SJCRH30 (cell line): ENCODE measurements around the gene ZNRF2. TPM values are rescaled to one million over a fixed set of nuclear protein-coding genes. Genes with fewer than 3 reads are reported as not detected.

Source experiments
- DNase-seq, 2 experiments: peaks; one replicate each; pipeline ENCODE4 v3.0.0-alpha.2; 2015 to 2020
- H3K27ac ChIP-seq: fragments of 250-450 bp; sonication (Bioruptor Pico); 2 replicates; pipeline ENCODE4 v1.5.1; 2020; ENCODE audit warnings: mild to moderate bottlenecking, moderate library complexity
- H3K27me3 ChIP-seq: fragments of 250-450 bp; sonication (Bioruptor Pico); 2 replicates; pipeline ENCODE4 v1.5.1; 2020; ENCODE audit warnings: mild to moderate bottlenecking, moderate library complexity
- H3K36me3 ChIP-seq: fragments of 250-450 bp; sonication (Bioruptor Pico); 2 replicates; pipeline ENCODE4 v1.5.1; 2020; ENCODE audit warnings: mild to moderate bottlenecking, moderate library complexity
- H3K4me1 ChIP-seq: fragments of 250-450 bp; sonication (Bioruptor Pico); 2 replicates; pipeline ENCODE4 v1.5.1; 2020; ENCODE audit warnings: mild to moderate bottlenecking, moderate library complexity
- H3K4me3 ChIP-seq: fragments of 250-450 bp; sonication (Bioruptor Pico); 2 replicates; pipeline ENCODE4 v1.5.1; 2020; ENCODE audit warnings: mild to moderate bottlenecking, moderate library complexity
- H3K9me3 ChIP-seq: fragments of 250-450 bp; sonication (Bioruptor Pico); replicated peaks from 2 replicates; pipeline ENCODE4 v1.5.1; 2020; ENCODE audit warnings: mild to moderate bottlenecking, moderate library complexity
- total RNA-seq: library from RNA; depleted of rRNA; stranded (reverse); fragments of >200 nt; shearing (Covaris generic); gene quantifications from 2 replicates; pipeline ENCODE4 v1.2.3, GENCODE V29; 2014

Gene ZNRF2
- total RNA-seq, 1 experiment from 2014 or later: 35.2 TPM

GRCh38 chr7:30331338-30331737, 46.9 kb downstream of the ZNRF2 start:
- Histone ChIP-seq H3K27me3 (no peaks in the 10 kb centered on the region), H3K27ac (no peak overlapping the region), H3K4me1 (peaks cover 8% of the 10 kb centered on the region; the same call in 1 of the 2 replicates), H3K4me3 (no peak overlapping the region), H3K9me3 (no peaks in the 10 kb centered on the region), H3K36me3 (no peaks in the 10 kb centered on the region)
- no peak for DNase-seq

- Histone ChIP-seq H3K27me3 (no peaks in the 10 kb centered on the region), H3K36me3 (no peaks in the 10 kb centered on the region), H3K9me3 (no peaks in the 10 kb centered on the region), H3K4me3 (no peak overlapping the region), H3K27ac (no peak overlapping the region), H3K4me1 (peaks cover 8% of the 10 kb centered on the region; the same call in 1 of the 2 replicates)
- no peak for DNase-seq
Observed at GRCh38 chr7:30332549-30332948, 48.2 kb downstream of the ZNRF2 start.

GRCh38 chr7:30335763-30336487, 51.5 kb downstream of the ZNRF2 start:
- DNase-seq: no peak
- H3K4me1 ChIP-seq: peaks cover 3% of the 10 kb centered on the region; the same call in 1 of the 2 replicates
- no peak overlapping the region for H3K4me3 ChIP-seq
- H3K9me3 ChIP-seq: peaks cover 4% of the 10 kb centered on the region
- peaks cover 3% of the 10 kb centered on the region; the same call in 1 of the 2 replicates for H3K36me3 ChIP-seq
- H3K27me3 ChIP-seq: no peaks in the 10 kb centered on the region
- no peak overlapping the region for H3K27ac ChIP-seq

- no peaks in the 10 kb centered on the region for H3K27me3 ChIP-seq
- H3K4me3 ChIP-seq: no peak overlapping the region
- peaks cover 8% of the 10 kb centered on the region for H3K9me3 ChIP-seq
- peak in 1 of 2 experiments; percentile 62 for DNase-seq
- peak overlapping the region; percentile 2; the same call in 1 of the 2 replicates for H3K27ac ChIP-seq
- H3K36me3 ChIP-seq: no peaks in the 10 kb centered on the region
- H3K4me1 ChIP-seq: peaks cover 40% of the 10 kb centered on the region
Observed at GRCh38 chr7:30344513-30344912, 60.1 kb downstream of the ZNRF2 start.

- DNase-seq: peak; percentile 22 to 70
- Histone ChIP-seq H3K27me3 (no peaks in the 10 kb centered on the region), H3K4me3 (peak overlapping the region; percentile 44), H3K36me3 (no peaks in the 10 kb centered on the region), H3K4me1 (peaks cover 49% of the 10 kb centered on the region), H3K9me3 (no peaks in the 10 kb centered on the region), H3K27ac (peak overlapping the region; percentile 90)
Observed at GRCh38 chr7:30347226-30348082, 63.1 kb downstream of the ZNRF2 start.

GRCh38 chr7:30348083-30348560, 63.7 kb downstream of the ZNRF2 start:
- no peaks in the 10 kb centered on the region for H3K27me3 ChIP-seq
- DNase-seq: peak; percentile 65 to 85
- H3K9me3 ChIP-seq: no peaks in the 10 kb centered on the region
- H3K36me3 ChIP-seq: no peaks in the 10 kb centered on the region
- H3K4me3 ChIP-seq: peak overlapping the region; percentile 44
- H3K27ac ChIP-seq: peak overlapping the region; percentile 90
- H3K4me1 ChIP-seq: peaks cover 49% of the 10 kb centered on the region

- Histone ChIP-seq H3K4me3 (no peak overlapping the region), H3K4me1 (peaks cover 49% of the 10 kb centered on the region), H3K27ac (peak overlapping the region; percentile 90), H3K27me3 (no peaks in the 10 kb centered on the region), H3K36me3 (no peaks in the 10 kb centered on the region), H3K9me3 (no peaks in the 10 kb centered on the region)
- no peak for DNase-seq
Observed at GRCh38 chr7:30349170-30349569, 64.8 kb downstream of the ZNRF2 start.

- H3K4me1 ChIP-seq: peaks cover 46% of the 10 kb centered on the region
- no peaks in the 10 kb centered on the region for H3K27me3 ChIP-seq
- no peak overlapping the region; the same call in 1 of the 2 replicates for H3K27ac ChIP-seq
- no peak for DNase-seq
- H3K4me3 ChIP-seq: no peak overlapping the region
- H3K9me3 ChIP-seq: no peaks in the 10 kb centered on the region
- no peaks in the 10 kb centered on the region for H3K36me3 ChIP-seq
Observed at GRCh38 chr7:30349816-30350215, 65.4 kb downstream of the ZNRF2 start.

GRCh38 chr7:30351286-30351685, 66.9 kb downstream of the ZNRF2 start:
- no peaks in the 10 kb centered on the region for H3K9me3 ChIP-seq
- H3K36me3 ChIP-seq: no peaks in the 10 kb centered on the region
- no peak for DNase-seq
- no peak overlapping the region for H3K4me3 ChIP-seq
- H3K27me3 ChIP-seq: no peaks in the 10 kb centered on the region
- H3K4me1 ChIP-seq: peaks cover 39% of the 10 kb centered on the region
- no peak overlapping the region for H3K27ac ChIP-seq

GRCh38 chr7:30351724-30352123, 67.3 kb downstream of the ZNRF2 start:
- no peak for DNase-seq
- H3K36me3 ChIP-seq: no peaks in the 10 kb centered on the region
- no peaks in the 10 kb centered on the region for H3K9me3 ChIP-seq
- peaks cover 35% of the 10 kb centered on the region for H3K4me1 ChIP-seq
- H3K4me3 ChIP-seq: no peak overlapping the region
- H3K27me3 ChIP-seq: no peaks in the 10 kb centered on the region
- H3K27ac ChIP-seq: no peak overlapping the region

- Histone ChIP-seq H3K4me1 (peaks cover 30% of the 10 kb centered on the region), H3K36me3 (0 out of 2 replicates have a peak, but pooled peaks cover 4% of the 10 kb centered on the region), H3K9me3 (no peaks in the 10 kb centered on the region), H3K27me3 (no peaks in the 10 kb centered on the region), H3K27ac (no peak overlapping the region), H3K4me3 (no peak overlapping the region)
- no peak for DNase-seq
Observed at GRCh38 chr7:30352169-30352568, 67.8 kb downstream of the ZNRF2 start.

GRCh38 chr7:30353532-30353931, 69.1 kb downstream of the ZNRF2 start:
- no peak for DNase-seq
- Histone ChIP-seq H3K27me3 (no peaks in the 10 kb centered on the region), H3K9me3 (no peaks in the 10 kb centered on the region), H3K4me3 (no peak overlapping the region), H3K27ac (no peak overlapping the region), H3K36me3 (peaks cover 16% of the 10 kb centered on the region), H3K4me1 (peaks cover 18% of the 10 kb centered on the region)

- DNase-seq: no peak
- H3K4me1 ChIP-seq: peaks cover 12% of the 10 kb centered on the region
Observed at GRCh38 chr7:30353932-30354607, 69.7 kb downstream of the ZNRF2 start.

GRCh38 chr7:30354791-30355190, 70.4 kb downstream of the ZNRF2 start:
- H3K36me3 ChIP-seq: peaks cover 20% of the 10 kb centered on the region
- no peaks in the 10 kb centered on the region for H3K9me3 ChIP-seq
- no peak for DNase-seq
- peaks cover 6% of the 10 kb centered on the region for H3K4me1 ChIP-seq
- H3K27ac ChIP-seq: no peak overlapping the region
- no peaks in the 10 kb centered on the region for H3K27me3 ChIP-seq
- no peak overlapping the region for H3K4me3 ChIP-seq

More at GRCh38 chr7:30353932-30354607, 69.7 kb downstream of the ZNRF2 start:
- H3K9me3 ChIP-seq: no peaks in the 10 kb centered on the region
- H3K27ac ChIP-seq: no peak overlapping the region
- H3K36me3 ChIP-seq: peaks cover 16% of the 10 kb centered on the region
- H3K4me3 ChIP-seq: no peak overlapping the region
- H3K27me3 ChIP-seq: no peaks in the 10 kb centered on the region
